ENCODE measurements around the gene GNGT2. TPM values are rescaled to one million over a fixed set of nuclear protein-coding genes. Genes with fewer than 3 reads are reported as not detected.

Gene GNGT2
- polyA plus RNA-seq, 10 donors: 0.50 to 1.8 (median 1.2) TPM

- DNase-seq: peak in 1 of 3 donors; percentile 14
Observed at GRCh38 chr17:49229805-49230600, 19.6 kb upstream of the GNGT2 start.

- peak in 1 of 3 donors; percentile 3 for DNase-seq
Observed at GRCh38 chr17:49229076-49229804, 18.9 kb upstream of the GNGT2 start.

- peak in 2 of 3 donors; percentile 63 to 78 for DNase-seq
Observed at GRCh38 chr17:49227436-49228261, 17.3 kb upstream of the GNGT2 start.

- DNase-seq: no peak
Observed at GRCh38 chr17:49226771-49227435, 16.5 kb upstream of the GNGT2 start.

- no peak for DNase-seq
Observed at GRCh38 chr17:49225554-49226236, 15.3 kb upstream of the GNGT2 start.

- no peak for DNase-seq
Observed at GRCh38 chr17:49224997-49225337, 14.6 kb upstream of the GNGT2 start.

- DNase-seq: peak in 1 of 3 donors; percentile 41
Observed at GRCh38 chr17:49224198-49224996, 14.0 kb upstream of the GNGT2 start.

GRCh38 chr17:49223517-49224197 lies 13.3 kb upstream of the GNGT2 start:
- DNase-seq: peak in 1 of 3 donors; percentile 60

GRCh38 chr17:49223168-49223516 lies 12.8 kb upstream of the GNGT2 start:
- DNase-seq: no peak

- no peak for DNase-seq
Observed at GRCh38 chr17:49219987-49220386, 9.6 kb upstream of the GNGT2 start.

GRCh38 chr17:49218941-49219913 lies 8.9 kb upstream of the GNGT2 start:
- DNase-seq: no peak

- peak in 1 of 3 donors; percentile 49 for DNase-seq
Observed at GRCh38 chr17:49217651-49218413, 7.5 kb upstream of the GNGT2 start.

GRCh38 chr17:49216953-49217650 lies 6.7 kb upstream of the GNGT2 start:
- no peak for DNase-seq

- no peak for DNase-seq
Observed at GRCh38 chr17:49216482-49216881, 6.1 kb upstream of the GNGT2 start.

GRCh38 chr17:49214676-49215360 lies 4.4 kb upstream of the GNGT2 start:
- DNase-seq: no peak

- DNase-seq: no peak
Observed at GRCh38 chr17:49213847-49214246, 3.5 kb upstream of the GNGT2 start.

All from muscle of back (tissue), 11 donors.